HepG2 (cell line): Measurements from ENCODE around the gene PSORS1C1. TPM values are rescaled to one million over a fixed set of nuclear protein-coding genes. Genes with fewer than 3 reads are reported as not detected.

ENCODE experiments used
- AFF4 ChIP-seq: sonication (generic); formaldehyde crosslinking; IDR thresholded peaks from 2 replicates; pipeline ENCODE4 v1.4.0; 2020; ENCODE audit warnings: missing genetic modification reagents
- BCL6 ChIP-seq: IDR thresholded peaks from 2 replicates; pipeline ENCODE4 v1.6.1; 2016; ENCODE audit warnings: missing genetic modification reagents, missing compliant biosample characterization
- ELK4 ChIP-seq: sonication (generic); formaldehyde crosslinking; IDR thresholded peaks from 2 replicates; pipeline ENCODE4 v1.9.0; 2021; ENCODE audit warnings: missing genetic modification reagents, borderline replicate concordance
- HNF4A ChIP-seq: sonication (generic); formaldehyde crosslinking; IDR thresholded peaks from 2 replicates; pipeline ENCODE4 v1.4.0; 2020; ENCODE audit warnings: missing genetic modification reagents
- IRF1 ChIP-seq: sonication (generic); formaldehyde crosslinking; IDR thresholded peaks from 2 replicates; pipeline ENCODE4 v1.4.0; 2020; ENCODE audit warnings: low read depth, mild to moderate bottlenecking, missing genetic modification reagents
- PRDM10 ChIP-seq: sonication (generic); formaldehyde crosslinking; IDR thresholded peaks from 2 replicates; pipeline ENCODE4 v1.4.0; 2020; ENCODE audit warnings: low read depth, missing genetic modification reagents
- U2AF1 ChIP-seq: fragments of 200-400 bp; formaldehyde crosslinking; optimal IDR thresholded peaks from 2 replicates; pipeline ENCODE3; 2017; ENCODE audit warnings: mild to moderate bottlenecking, low read depth, low read length
- ZBTB25 ChIP-seq: IDR thresholded peaks from 2 replicates; pipeline ENCODE4 v1.6.1; 2018; ENCODE audit warnings: missing genetic modification reagents
- ZFP91 ChIP-seq: sonication (generic); formaldehyde crosslinking; IDR thresholded peaks from 2 replicates; pipeline ENCODE4 v1.9.0; 2022; ENCODE audit warnings: missing genetic modification reagents, mild to moderate bottlenecking, borderline replicate concordance
- ZNF138 ChIP-seq: sonication (generic); formaldehyde crosslinking; IDR thresholded peaks from 2 replicates; pipeline ENCODE4 v1.5.0; 2020; ENCODE audit warnings: mild to moderate bottlenecking, low read depth, missing genetic modification reagents
- ZNF296 ChIP-seq: sonication (generic); formaldehyde crosslinking; conservative IDR thresholded peaks from 2 replicates; pipeline ENCODE4 v1.5.0; 2020; ENCODE audit warnings: mild to moderate bottlenecking, missing genetic modification reagents
- ZNF567 ChIP-seq: sonication (generic); formaldehyde crosslinking; IDR thresholded peaks from 2 replicates; pipeline ENCODE4 v1.8.1; 2023; ENCODE audit warnings: mild to moderate bottlenecking, missing genetic modification reagents, borderline replicate concordance
- polyA plus RNA-seq, 8 experiments: library from polyadenylated mRNA; depleted of rRNA in 3 of 8; stranded (reverse) in 7 of 8; unstranded in 1 of 8; fragments of >200 nt; fragmentation: Illumina TruSeq in 4 of 8; extraction: Trizol in 4 of 8; gene quantifications; 2 replicates each; pipeline versions ENCODE4 v1.2.1 to v1.2.3, GENCODE V29; 2011 to 2016; ENCODE audit warnings: low read depth in 4 of 8, missing spikeins in 1 of 8, mixed read lengths in 1 of 8; ENCODE audit not compliant: insufficient read depth in 1 of 8
- total RNA-seq, 5 experiments: library from RNA; depleted of rRNA; stranded (reverse); fragments of >200 nt; fragmentation: Illumina TruSeq; extraction: Trizol; gene quantifications; 2 replicates each; pipeline ENCODE4 v1.2.3, GENCODE V29; 2016; ENCODE audit warnings: low read depth in 1 of 5

The PSORS1C1 gene
- total and polyA plus RNA-seq, 2 of the 13 experiments (the other 11 are each of a cell fraction or from before 2014, with no cell fraction given), result 0.01 to 0.02 TPM

- peak; percentile 62 for TF ChIP-seq HNF4A (CRISPR knock-in tag)
- no peak for TF ChIP-seq ZBTB25 (CRISPR knock-in tag)
- no peak for TF ChIP-seq ZNF296 (CRISPR knock-in tag)
- no peak for TF ChIP-seq ZNF138
- no peak for TF ChIP-seq PRDM10 (CRISPR knock-in tag)
- TF ChIP-seq U2AF1, result no peak
- TF ChIP-seq IRF1 (CRISPR knock-in tag), result no peak
- no peak for TF ChIP-seq ZFP91 (CRISPR knock-in tag)
- peak; percentile 59 for TF ChIP-seq BCL6 (CRISPR knock-in tag)
- TF ChIP-seq ZNF567, result no peak
- TF ChIP-seq ELK4, result no peak
- no peak for TF ChIP-seq AFF4
Measured at GRCh38 chr6:31092769-31093505, 21.7 kb upstream of the PSORS1C1 start (continued).
